ENCODE results near the gene COG5.

GRCh38 chr7:107580716-107581383 is 17.1 kb upstream of the COG5 start:
- TF ChIP-seq CTCF (IDR thresholded peaks at IDR 0.05) (no peak), POLR2A (IDR thresholded peaks at IDR 0.05) (no peak)

Data from adrenal gland (tissue), 5 donors.